PC-9 (cell line): ENCODE measurements around the gene SLC37A3. TPM values are rescaled to one million over a fixed set of nuclear protein-coding genes. Genes with fewer than 3 reads are reported as not detected.

Experiments
- BruUV-seq: library from RNA; stranded (reverse); fragments of 400-500 nt; replicated peaks from 2 replicates; lab custom pipeline; 2021; lab: Mats Ljungman, UMichigan
- CTCF ChIA-PET: fragments of 300-600 bp; sonication (Branson Sonifier 250); formaldehyde crosslinking; loops from one replicate; lab custom pipeline; 2022; ENCODE audit warnings: antibody characterized with exemption; lab: Charles Lee
- POLR2A ChIA-PET: fragments of 300-600 bp; sonication (Branson Sonifier 250); formaldehyde crosslinking; loops from one replicate; lab custom pipeline; 2022; ENCODE audit warnings: antibody characterized with exemption; ENCODE audit not compliant: unreplicated experiment; lab: Charles Lee
- DNase-seq, 2 experiments: peaks; one replicate each; pipeline versions ENCODE4 v3.0.0 to v3.0.0-alpha.2; 2015 to 2022; ENCODE audit warnings: mixed read lengths in 1 of 2
- H2AFZ ChIP-seq: fragments of 200-600 bp; sonication (generic); 2 replicates; pipeline ENCODE4 v1.8.1; 2017; ENCODE audit warnings: antibody characterized with exemption
- H3F3A ChIP-seq: fragments of 200-600 bp; sonication (generic); 2 replicates; pipeline ENCODE4 v1.8.1; 2017; ENCODE audit warnings: antibody characterized with exemption, mild to moderate bottlenecking, low read depth; ENCODE audit not compliant: insufficient read depth
- H3K27ac ChIP-seq: fragments of 200-600 bp; sonication (generic); 2 replicates; pipeline ENCODE4 v1.6.1; 2016; ENCODE audit warnings: mixed run types
- H3K27me3 ChIP-seq: fragments of 200-600 bp; sonication (generic); 2 replicates; pipeline ENCODE4 v1.6.1; 2016; ENCODE audit warnings: low read depth, mixed run types; ENCODE audit not compliant: insufficient read depth
- H3K36me3 ChIP-seq: fragments of 200-600 bp; sonication (generic); 2 replicates; pipeline ENCODE4 v1.6.1; 2016; ENCODE audit warnings: low read depth, mixed run types
- H3K4me1 ChIP-seq: fragments of 200-600 bp; sonication (generic); replicated peaks from 2 replicates; pipeline ENCODE4 v1.6.1; 2016; ENCODE audit warnings: mixed run types; ENCODE audit not compliant: insufficient read depth
- H3K4me2 ChIP-seq: fragments of 200-600 bp; sonication (generic); 2 replicates; pipeline ENCODE4 v1.6.1; 2017; ENCODE audit warnings: mixed run types
- H3K4me3 ChIP-seq: fragments of 200-600 bp; sonication (generic); 2 replicates; pipeline ENCODE4 v1.6.1; 2016; ENCODE audit warnings: mixed run types
- H3K79me2 ChIP-seq: fragments of 200-600 bp; sonication (generic); 2 replicates; pipeline ENCODE4 v1.6.1; 2017; ENCODE audit warnings: low read depth, mixed run types
- H3K9me2 ChIP-seq: fragments of 200-600 bp; sonication (generic); 2 replicates; pipeline ENCODE4 v1.8.1; 2017; ENCODE audit warnings: mild to moderate bottlenecking; ENCODE audit not compliant: insufficient read depth
- H3K9me3 ChIP-seq: fragments of 200-600 bp; sonication (generic); 2 replicates; pipeline ENCODE4 v1.8.1; 2016; ENCODE audit warnings: low read depth; ENCODE audit not compliant: insufficient read depth
- H4K20me1 ChIP-seq: fragments of 200-600 bp; sonication (generic); 2 replicates; pipeline ENCODE4 v1.8.1; 2017; ENCODE audit not compliant: insufficient read depth
- CTCF ChIP-seq: fragments of 200-600 bp; sonication (generic); conservative IDR thresholded peaks from 2 replicates; pipeline ENCODE4 v1.6.1; 2017; ENCODE audit warnings: mixed run types, antibody characterized with exemption, mild to moderate bottlenecking, moderate library complexity
- EZH2 ChIP-seq: fragments of 200-600 bp; sonication (generic); IDR thresholded peaks from 2 replicates; pipeline ENCODE4 v1.8.0; 2017; ENCODE audit warnings: antibody characterized with exemption, low read depth
- intact Hi-C: fragments of 100-400 bp; cut with micrococcal nuclease; formaldehyde crosslinking; loops from one replicate; pipeline ENCODE4 v1.10.0; 2022; ENCODE audit not compliant: unreplicated experiment
- total RNA-seq: library from RNA; stranded (reverse); gene quantifications from 2 replicates; pipeline ENCODE4 v1.2.3, GENCODE V29; 2021

SLC37A3 gene
- total RNA-seq, 1 experiment from 2014 or later: 54.8 TPM

GRCh38 chr7:140400381-140400780, 2.1 kb upstream of the SLC37A3 start:
- Histone ChIP-seq H3K4me1 (peaks cover 42% of the 10 kb centered on the region), H3K27me3 (no peaks in the 10 kb centered on the region), H3K27ac (no peak overlapping the region), H3K36me3 (no peaks in the 10 kb centered on the region), H3F3A (peaks cover 31% of the 10 kb centered on the region), H4K20me1 (peaks cover 8% of the 10 kb centered on the region; the same call in 1 of the 2 replicates), H2AFZ (no peak overlapping the region), H3K4me2 (no peak overlapping the region), H3K4me3 (no peak overlapping the region), H3K9me2 (no peaks in the 10 kb centered on the region), H3K9me3 (no peaks in the 10 kb centered on the region), H3K79me2 (peaks cover 28% of the 10 kb centered on the region)
- TF ChIP-seq CTCF: no peak
- TF ChIP-seq EZH2: no peak
- intact Hi-C loops: loop anchor here (10.0 kb wide), 1 partner anchor 614 kb away; the partner anchor contains the start of gene MRPS33
- ChIA-PET POLR2A (no interaction called here), CTCF (no interaction called here)
- no TSS peak for BruUV-seq
- DNase-seq: no peak

- POLR2A ChIA-PET: interaction anchor here (0.6 kb wide), 1 partner anchor 485 kb away, joined by 6 read pairs; no protein-coding TSS in a partner anchor
- BruUV-seq: no TSS peak
These were observed 491 bp upstream of the SLC37A3 start for GRCh38 chr7:140398821-140399220.

GRCh38 chr7:140393756-140394306, 4.5 kb downstream of the SLC37A3 start:
- no peak overlapping the region for H2AFZ ChIP-seq
- peaks cover 19% of the 10 kb centered on the region for H3K4me1 ChIP-seq
- H3K4me2 ChIP-seq: no peak overlapping the region
- intact Hi-C loops: no loop called here
- peaks cover 71% of the 10 kb centered on the region for H3K79me2 ChIP-seq
- TF ChIP-seq CTCF (no peak), EZH2 (no peak)
- H3F3A ChIP-seq: peaks cover 11% of the 10 kb centered on the region; the same call in 1 of the 2 replicates
- H3K9me2 ChIP-seq: no peaks in the 10 kb centered on the region
- no peaks in the 10 kb centered on the region for H3K27me3 ChIP-seq
- H4K20me1 ChIP-seq: peaks cover 36% of the 10 kb centered on the region
- CTCF ChIA-PET: no interaction called here
- H3K27ac ChIP-seq: no peak overlapping the region
- POLR2A ChIA-PET: no interaction called here
- H3K4me3 ChIP-seq: no peak overlapping the region
- no peaks in the 10 kb centered on the region for H3K9me3 ChIP-seq
- no TSS peak for BruUV-seq
- no peaks in the 10 kb centered on the region for H3K36me3 ChIP-seq
- no peak for DNase-seq

More at GRCh38 chr7:140398821-140399220, 491 bp upstream of the SLC37A3 start:
- peaks cover 43% of the 10 kb centered on the region for H3K79me2 ChIP-seq
- peaks cover 8% of the 10 kb centered on the region for H4K20me1 ChIP-seq
- H3K4me3 ChIP-seq: peak overlapping the region; percentile 90; the same call in 1 of the 2 replicates
- DNase-seq: no peak
- H3K36me3 ChIP-seq: no peaks in the 10 kb centered on the region
- H3K4me1 ChIP-seq: peaks cover 36% of the 10 kb centered on the region
- H3K9me2 ChIP-seq: no peaks in the 10 kb centered on the region
- no peak overlapping the region for H2AFZ ChIP-seq
- H3F3A ChIP-seq: peaks cover 22% of the 10 kb centered on the region
- H3K9me3 ChIP-seq: no peaks in the 10 kb centered on the region
- H3K27me3 ChIP-seq: no peaks in the 10 kb centered on the region
- no peak for TF ChIP-seq CTCF
- TF ChIP-seq EZH2: no peak
- CTCF ChIA-PET: no interaction called here
- intact Hi-C loops: no loop called here
- peak overlapping the region; percentile 82 for H3K4me2 ChIP-seq
- H3K27ac ChIP-seq: no peak overlapping the region
